ENCODE results near the gene E2F4.

- no peak for TF ChIP-seq ISL1 (CRISPR knock-in tag; IDR thresholded peaks at IDR 0.05)
- TF ChIP-seq ZFP30 (CRISPR knock-in tag; IDR thresholded peaks at IDR 0.05): no peak
- no peak for TF ChIP-seq ZFP3 (CRISPR knock-in tag; IDR thresholded peaks at IDR 0.05)
- no peak for TF ChIP-seq ESRRG (CRISPR knock-in tag; IDR thresholded peaks at IDR 0.05)
- no peak for TF ChIP-seq ARNTL (CRISPR knock-in tag; IDR thresholded peaks at IDR 0.05; ENCODE audit: borderline replicate concordance, low read depth)
- TF ChIP-seq ZNF70 (CRISPR knock-in tag; IDR thresholded peaks at IDR 0.05): no peak
- no peak for TF ChIP-seq GLIS3 (CRISPR knock-in tag; IDR thresholded peaks at IDR 0.05)
- TF ChIP-seq ZC3H10 (CRISPR knock-in tag; IDR thresholded peaks at IDR 0.05): no peak
- TF ChIP-seq SNAI2 (CRISPR knock-in tag; IDR thresholded peaks at IDR 0.05): no peak
- TF ChIP-seq ZNF8 (CRISPR knock-in tag; IDR thresholded peaks at IDR 0.05): no peak
- TF ChIP-seq TCF4 (CRISPR knock-in tag; IDR thresholded peaks at IDR 0.05; ENCODE audit: borderline replicate concordance): no peak
- no peak for TF ChIP-seq RARB (CRISPR knock-in tag; IDR thresholded peaks at IDR 0.05)
Measured at GRCh38 chr16:67173808-67174705, 17.9 kb upstream of the E2F4 start.

Data from SK-N-SH treated with all-trans-retinoic acid at 6 μM for 48 hours (cell line).